ENCODE data around the gene AMDHD2. TPM values are rescaled to one million over a fixed set of nuclear protein-coding genes. Genes with fewer than 3 reads are reported as not detected.

Gene AMDHD2
- total and polyA plus RNA-seq, 2 of the 8 experiments (the other 6 are each of a cell fraction or from before 2014, with no cell fraction given): 43.0 to 54.6 TPM

- no peak for TF ChIP-seq MAX (IDR thresholded peaks at IDR 0.05)
These were observed 26.6 kb upstream of the AMDHD2 start (continued) for GRCh38 chr16:2493605-2494004.

Data from H1 (cell line).